Ishikawa (cell line): ENCODE data around the gene PAQR9.

Experiments
- CEBPB ChIP-seq: IDR thresholded peaks from 2 replicates; pipeline ENCODE4 v1.6.1; 2012
- CREB1 ChIP-seq: IDR thresholded peaks from 2 replicates; pipeline ENCODE4 v1.6.1; 2012; ENCODE audit warnings: low read depth
- EGR1 ChIP-seq: IDR thresholded peaks from 2 replicates; pipeline ENCODE4 v1.6.1; 2012
- FOXM1 ChIP-seq: IDR thresholded peaks from 2 replicates; pipeline ENCODE4 v1.6.1; 2012; ENCODE audit warnings: low read depth, borderline replicate concordance
- NFIC ChIP-seq: IDR thresholded peaks from 2 replicates; pipeline ENCODE4 v1.6.1; 2012
- RAD21 ChIP-seq: IDR thresholded peaks from 2 replicates; pipeline ENCODE4 v1.6.1; 2012; ENCODE audit warnings: low read depth
- TAF1 ChIP-seq: IDR thresholded peaks from 2 replicates; pipeline ENCODE4 v1.6.1; 2012; ENCODE audit warnings: low read depth, mild to moderate bottlenecking
- TCF12 ChIP-seq: IDR thresholded peaks from 2 replicates; pipeline ENCODE4 v1.6.1; 2012; ENCODE audit warnings: low read depth
- TEAD4 ChIP-seq: IDR thresholded peaks from 2 replicates; pipeline ENCODE4 v1.6.1; 2012
- YY1 ChIP-seq: IDR thresholded peaks from 2 replicates; pipeline ENCODE4 v1.6.1; 2012; ENCODE audit warnings: low read depth
- ZBTB7A ChIP-seq: IDR thresholded peaks from 2 replicates; pipeline ENCODE4 v1.6.1; 2012; ENCODE audit warnings: low read depth
- TF ChIP-seq, protein P1 (sequence below): IDR thresholded peaks from 2 replicates; pipeline ENCODE4 v1.6.1; 2012
- TF ChIP-seq, protein P2 (sequence below): IDR thresholded peaks from 2 replicates; pipeline ENCODE4 v1.6.1; 2012; ENCODE audit warnings: low read depth, mild to moderate bottlenecking

PAQR9 gene, protein sequence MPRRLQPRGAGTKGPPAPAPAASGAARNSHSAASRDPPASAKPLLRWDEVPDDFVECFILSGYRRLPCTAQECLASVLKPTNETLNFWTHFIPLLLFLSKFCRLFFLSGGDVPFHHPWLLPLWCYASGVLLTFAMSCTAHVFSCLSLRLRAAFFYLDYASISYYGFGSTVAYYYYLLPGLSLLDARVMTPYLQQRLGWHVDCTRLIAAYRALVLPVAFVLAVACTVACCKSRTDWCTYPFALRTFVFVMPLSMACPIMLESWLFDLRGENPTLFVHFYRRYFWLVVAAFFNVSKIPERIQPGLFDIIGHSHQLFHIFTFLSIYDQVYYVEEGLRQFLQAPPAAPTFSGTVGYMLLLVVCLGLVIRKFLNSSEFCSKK

DNA sequence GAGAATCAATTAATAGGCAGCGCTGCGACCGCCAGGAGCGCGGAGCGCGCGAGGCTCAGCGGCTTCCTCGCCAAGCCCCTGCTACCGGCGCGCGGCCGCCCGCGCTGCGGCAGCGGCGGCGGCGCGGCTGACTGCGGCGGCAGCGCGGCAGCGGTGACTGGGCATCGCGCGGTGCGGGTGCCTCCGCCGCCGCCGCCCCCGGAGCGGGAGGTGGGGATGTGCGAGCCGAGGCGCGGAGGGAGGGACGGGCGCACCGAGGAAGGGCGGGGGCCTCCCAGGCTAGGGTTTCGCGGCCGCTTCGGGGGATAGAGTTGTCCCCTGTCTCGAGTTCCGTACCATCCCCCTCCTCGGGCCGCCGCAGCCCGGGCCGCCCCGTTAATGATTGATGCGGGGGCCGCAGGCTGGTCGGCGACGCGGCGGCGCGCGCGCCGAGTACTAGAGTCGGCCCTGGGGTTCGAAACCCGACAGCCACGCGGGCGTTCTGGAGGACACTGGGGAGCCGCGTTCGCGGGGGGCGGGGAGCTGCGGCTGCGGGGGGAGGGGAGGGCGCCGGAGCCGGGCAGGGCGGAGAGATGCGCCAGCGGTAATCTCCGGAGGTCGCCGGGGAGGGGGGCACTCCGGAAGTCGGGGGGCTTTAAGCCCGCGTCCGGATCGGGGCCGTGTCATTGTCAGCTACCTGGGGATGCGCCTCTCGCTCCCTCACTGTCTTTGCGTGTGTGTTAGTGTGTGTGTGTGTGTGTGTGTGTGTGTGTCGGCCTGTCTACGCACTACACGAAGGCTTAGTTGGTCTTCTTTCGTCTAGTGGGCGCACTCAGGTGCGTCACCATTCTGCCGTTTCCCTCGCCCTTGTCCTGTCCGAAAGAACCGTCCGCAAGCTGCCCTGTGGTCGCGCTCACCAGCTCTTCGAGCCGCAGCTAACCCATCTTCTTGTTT, at the start of gene PAQR9:
TSS of gene PAQR9 (minus strand) at position 159 of the 933 bp plus-strand sequence. CDS start 338 bp downstream, outside the sequence.
- no peak for TF ChIP-seq TCF12
- TF ChIP-seq ZBTB7A: 0 out of 2 replicates have a peak, but pooled peaks have one; percentile 22
- TF ChIP-seq TAF1: peak; percentile 31; the same call in 1 of the 2 replicates
- TF ChIP-seq, protein P1, sequence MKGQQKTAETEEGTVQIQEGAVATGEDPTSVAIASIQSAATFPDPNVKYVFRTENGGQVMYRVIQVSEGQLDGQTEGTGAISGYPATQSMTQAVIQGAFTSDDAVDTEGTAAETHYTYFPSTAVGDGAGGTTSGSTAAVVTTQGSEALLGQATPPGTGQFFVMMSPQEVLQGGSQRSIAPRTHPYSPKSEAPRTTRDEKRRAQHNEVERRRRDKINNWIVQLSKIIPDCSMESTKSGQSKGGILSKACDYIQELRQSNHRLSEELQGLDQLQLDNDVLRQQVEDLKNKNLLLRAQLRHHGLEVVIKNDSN: no peak
- no peak for TF ChIP-seq CREB1
- TF ChIP-seq, protein P2, sequence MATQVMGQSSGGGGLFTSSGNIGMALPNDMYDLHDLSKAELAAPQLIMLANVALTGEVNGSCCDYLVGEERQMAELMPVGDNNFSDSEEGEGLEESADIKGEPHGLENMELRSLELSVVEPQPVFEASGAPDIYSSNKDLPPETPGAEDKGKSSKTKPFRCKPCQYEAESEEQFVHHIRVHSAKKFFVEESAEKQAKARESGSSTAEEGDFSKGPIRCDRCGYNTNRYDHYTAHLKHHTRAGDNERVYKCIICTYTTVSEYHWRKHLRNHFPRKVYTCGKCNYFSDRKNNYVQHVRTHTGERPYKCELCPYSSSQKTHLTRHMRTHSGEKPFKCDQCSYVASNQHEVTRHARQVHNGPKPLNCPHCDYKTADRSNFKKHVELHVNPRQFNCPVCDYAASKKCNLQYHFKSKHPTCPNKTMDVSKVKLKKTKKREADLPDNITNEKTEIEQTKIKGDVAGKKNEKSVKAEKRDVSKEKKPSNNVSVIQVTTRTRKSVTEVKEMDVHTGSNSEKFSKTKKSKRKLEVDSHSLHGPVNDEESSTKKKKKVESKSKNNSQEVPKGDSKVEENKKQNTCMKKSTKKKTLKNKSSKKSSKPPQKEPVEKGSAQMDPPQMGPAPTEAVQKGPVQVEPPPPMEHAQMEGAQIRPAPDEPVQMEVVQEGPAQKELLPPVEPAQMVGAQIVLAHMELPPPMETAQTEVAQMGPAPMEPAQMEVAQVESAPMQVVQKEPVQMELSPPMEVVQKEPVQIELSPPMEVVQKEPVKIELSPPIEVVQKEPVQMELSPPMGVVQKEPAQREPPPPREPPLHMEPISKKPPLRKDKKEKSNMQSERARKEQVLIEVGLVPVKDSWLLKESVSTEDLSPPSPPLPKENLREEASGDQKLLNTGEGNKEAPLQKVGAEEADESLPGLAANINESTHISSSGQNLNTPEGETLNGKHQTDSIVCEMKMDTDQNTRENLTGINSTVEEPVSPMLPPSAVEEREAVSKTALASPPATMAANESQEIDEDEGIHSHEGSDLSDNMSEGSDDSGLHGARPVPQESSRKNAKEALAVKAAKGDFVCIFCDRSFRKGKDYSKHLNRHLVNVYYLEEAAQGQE: no peak
- no peak for TF ChIP-seq NFIC
- TF ChIP-seq EGR1: 0 out of 2 replicates have a peak, but pooled peaks have one; percentile 9
- no peak for TF ChIP-seq TEAD4
- no peak for TF ChIP-seq CEBPB

DNA sequence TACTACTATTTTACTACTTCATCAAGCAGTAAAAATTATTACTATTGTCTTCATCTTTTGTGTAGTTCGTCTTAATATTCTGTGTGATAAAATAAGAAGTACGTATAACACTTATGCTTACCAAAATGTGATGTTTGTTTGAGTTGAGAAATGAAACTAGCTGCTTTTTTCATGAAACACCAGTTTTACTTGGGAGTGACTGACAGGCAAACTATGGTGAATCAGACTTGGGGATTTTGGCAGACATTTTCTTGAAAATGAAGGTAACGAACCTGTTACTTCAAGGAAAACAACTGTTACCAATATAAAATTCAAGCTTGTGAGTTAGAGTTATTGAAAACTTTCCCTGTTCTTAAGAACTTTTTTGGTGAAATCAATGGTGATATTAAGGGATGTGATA, 48.2 kb upstream of the PAQR9 start:
- TF ChIP-seq TEAD4 (no peak), EGR1 (no peak), TCF12 (no peak)

DNA sequence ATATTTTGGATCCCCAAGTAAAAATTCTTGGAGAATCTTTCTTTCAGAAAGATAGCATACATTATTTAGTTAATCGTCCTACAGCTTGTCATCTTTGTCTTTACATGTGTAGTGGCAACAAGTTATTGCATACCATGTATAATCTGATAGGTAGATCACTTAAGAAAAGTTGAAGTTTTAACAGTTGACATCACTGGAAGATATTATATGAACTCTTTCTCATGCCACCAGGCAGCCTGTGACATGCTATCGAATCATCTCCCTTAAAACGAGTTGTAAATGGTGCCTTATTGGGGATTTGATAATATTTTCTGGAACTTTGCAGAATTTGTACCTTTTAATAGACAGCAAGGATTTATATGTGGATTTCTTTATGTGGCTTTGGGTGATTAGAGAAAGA, 46.5 kb upstream of the PAQR9 start:
- TF ChIP-seq CREB1 (no peak), TEAD4 (no peak), NFIC (no peak), TAF1 (no peak)
- TF ChIP-seq, protein P2: no peak

DNA sequence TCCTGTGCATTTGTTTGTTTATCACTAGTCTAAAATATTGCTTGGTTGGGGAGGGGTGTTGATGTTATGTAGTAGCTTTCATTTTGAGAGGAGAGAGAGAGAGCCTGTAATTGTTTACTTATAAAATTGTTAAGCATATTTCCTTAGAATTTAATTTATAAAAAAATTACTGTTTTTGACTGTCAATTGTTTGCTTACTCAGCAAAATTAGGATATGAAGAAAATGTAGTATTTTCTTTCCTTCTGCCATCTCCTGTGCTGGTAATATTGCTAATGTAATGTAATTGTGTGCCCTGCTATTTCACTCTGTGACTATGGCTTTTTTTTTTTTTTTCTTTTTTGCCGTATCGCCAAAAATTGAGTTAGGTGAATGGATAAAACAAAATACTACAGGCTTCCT, 41.3 kb upstream of the PAQR9 start:
- TF ChIP-seq RAD21 (no peak), TCF12 (no peak), ZBTB7A (no peak), TEAD4 (no peak), YY1 (no peak), CREB1 (no peak)
- TF ChIP-seq, protein P1: no peak

DNA sequence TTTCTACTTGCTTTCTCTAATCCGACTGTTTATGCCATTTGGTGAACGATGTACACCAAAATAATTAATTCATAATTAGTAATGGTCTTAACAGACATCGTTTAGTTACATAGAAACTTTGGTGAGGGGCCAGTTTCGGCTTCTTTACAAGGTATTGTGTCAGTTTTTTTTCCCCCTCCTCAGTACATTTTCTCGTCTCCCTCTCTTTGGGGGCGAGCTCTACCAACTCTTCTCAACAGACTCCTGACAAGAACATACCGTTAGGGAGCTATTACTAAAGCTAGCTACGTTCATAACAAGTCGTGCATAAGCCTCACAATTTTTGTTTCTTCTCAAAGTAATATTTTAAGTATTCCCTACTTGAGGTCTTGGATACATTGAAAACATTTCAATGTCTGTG, 39.3 kb upstream of the PAQR9 start:
- TF ChIP-seq RAD21: no peak
- no peak for TF ChIP-seq ZBTB7A
- no peak for TF ChIP-seq NFIC
- TF ChIP-seq EGR1: no peak
- TF ChIP-seq, protein P1: no peak
- TF ChIP-seq TAF1: no peak
- no peak for TF ChIP-seq FOXM1
- TF ChIP-seq CREB1: no peak
- TF ChIP-seq TCF12: no peak
- TF ChIP-seq CEBPB: no peak
- no peak for TF ChIP-seq TEAD4
- TF ChIP-seq, protein P2: no peak
